Cardiac muscle cell (in vitro differentiated cells and primary cell): ENCODE results near the gene CHKB. TPM values are rescaled to one million over a fixed set of nuclear protein-coding genes. Genes with fewer than 3 reads are reported as not detected.
A peak's percentile ranks its signal among the peaks of the same experiment; 100 is the strongest.

Source experiments
- DNase-seq, 2 donors: peaks; one replicate each; pipeline versions ENCODE4 v3.0.0 to v3.0.0-alpha.2; 2010 to 2017; ENCODE audit warnings: low read depth in 1 of 2, low spot score in 1 of 2
- H3K27ac ChIP-seq: fragments of 200-600 bp; sonication (generic); 2 replicates; pipeline ENCODE4 v1.5.1; 2016
- H3K27me3 ChIP-seq: fragments of 200-600 bp; sonication (generic); 2 replicates; pipeline ENCODE4 v1.6.0; 2016; ENCODE audit warnings: control low read depth
- H3K36me3 ChIP-seq: fragments of 200-600 bp; sonication (generic); 2 replicates; pipeline ENCODE4 v1.5.1; 2016; ENCODE audit warnings: control low read depth
- H3K4me1 ChIP-seq: fragments of 200-600 bp; sonication (generic); 2 replicates; pipeline ENCODE4 v1.8.1; 2017; ENCODE audit warnings: low read depth, mild to moderate bottlenecking, mixed run types
- H3K4me3 ChIP-seq: fragments of 200-600 bp; sonication (generic); 2 replicates; pipeline ENCODE4 v1.5.1; 2016; ENCODE audit warnings: mild to moderate bottlenecking
- H3K9me3 ChIP-seq: fragments of 200-600 bp; sonication (generic); 2 replicates; pipeline ENCODE4 v1.5.1; 2017; ENCODE audit warnings: low read depth, mild to moderate bottlenecking, control low read depth
- CTCF ChIP-seq: IDR thresholded peaks from 2 replicates; pipeline ENCODE4 v1.5.1; 2012; ENCODE audit warnings: low read depth, mild to moderate bottlenecking, low read length
- polyA plus RNA-seq: library from polyadenylated mRNA; unstranded; fragments of >200 nt; fragmentation: Nextera tagmentation; extraction: Ambion mirVana; gene quantifications from 2 replicates; pipeline ENCODE4 v1.2.1, GENCODE V29; 2016
- total RNA-seq: library from RNA; depleted of rRNA; stranded (reverse); fragments of >200 nt; gene quantifications from 2 replicates; pipeline ENCODE4 v1.2.3, GENCODE V29; 2016

The CHKB gene
- total and polyA plus RNA-seq, 2 experiments from 2014 or later = 73.4 to 100 TPM

DNA sequence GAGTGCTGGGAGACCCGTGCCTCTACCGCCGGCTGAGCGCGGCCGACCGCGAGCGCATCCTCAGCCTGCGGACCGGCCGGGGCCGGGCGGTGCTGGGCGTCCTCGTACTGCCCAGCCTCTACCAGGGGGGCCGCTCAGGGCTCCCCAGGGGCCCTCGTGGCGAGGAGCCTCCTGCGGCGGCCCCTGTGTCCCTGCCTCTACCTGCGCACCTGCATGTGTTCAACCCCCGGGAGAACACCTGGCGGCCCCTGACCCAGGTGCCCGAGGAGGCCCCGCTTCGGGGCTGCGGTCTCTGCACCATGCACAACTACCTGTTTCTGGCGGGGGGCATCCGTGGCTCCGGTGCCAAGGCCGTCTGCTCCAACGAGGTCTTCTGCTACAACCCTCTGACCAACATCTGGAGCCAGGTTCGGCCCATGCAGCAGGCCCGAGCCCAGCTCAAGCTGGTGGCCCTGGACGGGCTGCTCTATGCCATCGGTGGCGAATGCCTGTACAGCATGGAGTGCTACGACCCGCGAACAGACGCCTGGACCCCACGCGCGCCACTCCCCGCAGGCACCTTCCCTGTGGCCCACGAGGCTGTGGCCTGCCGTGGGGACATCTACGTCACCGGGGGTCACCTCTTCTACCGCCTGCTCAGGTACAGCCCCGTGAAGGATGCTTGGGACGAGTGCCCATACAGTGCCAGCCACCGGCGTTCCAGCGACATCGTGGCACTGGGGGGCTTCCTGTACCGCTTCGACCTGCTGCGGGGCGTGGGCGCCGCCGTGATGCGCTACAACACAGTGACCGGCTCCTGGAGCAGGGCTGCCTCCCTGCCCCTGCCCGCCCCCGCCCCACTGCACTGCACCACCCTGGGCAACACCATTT, 33.5 kb downstream of the CHKB start:
- no peaks in the 10 kb centered on the region for H3K9me3 ChIP-seq
- DNase-seq = no peak
- H3K4me3 ChIP-seq = no peak overlapping the region
- H3K4me1 ChIP-seq = peaks cover 6% of the 10 kb centered on the region
- no peak overlapping the region for H3K27ac ChIP-seq
- no peaks in the 10 kb centered on the region for H3K36me3 ChIP-seq
- no peaks in the 10 kb centered on the region for H3K27me3 ChIP-seq
- TF ChIP-seq CTCF = no peak

- DNase-seq = no peak
- Histone ChIP-seq H3K27me3 (peaks cover 7% of the 10 kb centered on the region), H3K4me1 (peaks cover 6% of the 10 kb centered on the region), H3K9me3 (no peaks in the 10 kb centered on the region), H3K36me3 (no peaks in the 10 kb centered on the region), H3K4me3 (no peak overlapping the region), H3K27ac (no peak overlapping the region)
- peak; percentile 9 for TF ChIP-seq CTCF
These were observed 34.4 kb downstream of the CHKB start for GRCh38 chr22:50548040-50548920.

DNA sequence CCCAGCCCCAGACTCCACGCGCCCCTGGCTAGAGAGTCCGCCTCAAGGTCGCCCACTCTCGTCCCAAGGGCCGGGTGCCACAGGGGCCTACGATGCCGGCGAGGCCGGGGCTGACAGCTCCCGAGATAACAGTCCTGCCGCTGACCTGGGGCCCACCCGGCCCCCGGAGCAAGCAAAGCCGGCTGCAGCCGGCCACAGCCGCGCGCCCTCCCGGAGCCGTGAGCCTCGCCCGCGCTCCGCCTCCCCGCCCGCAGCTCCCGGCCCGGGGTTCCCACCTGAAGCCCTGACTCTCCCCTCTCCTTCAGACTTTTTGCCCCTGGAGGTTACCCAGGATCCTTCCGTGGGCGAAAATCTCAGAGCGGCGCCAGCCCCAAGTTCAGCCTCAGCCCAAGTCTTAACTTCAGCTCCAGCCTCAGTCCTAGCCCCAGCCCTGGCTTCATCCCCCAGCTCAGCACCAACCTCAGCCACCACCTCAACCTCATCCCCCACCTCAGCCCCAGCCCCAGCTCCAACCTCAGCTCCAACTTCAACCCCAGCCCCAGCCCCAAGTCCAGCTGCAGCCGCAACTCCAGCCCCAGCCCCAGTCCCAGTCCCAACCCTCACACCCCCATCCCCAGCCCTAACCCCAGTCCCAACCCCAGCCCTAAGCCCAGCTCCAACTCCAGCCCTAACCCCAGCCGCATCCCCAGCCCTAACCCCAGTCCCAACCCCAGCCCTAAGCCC, 35.2 kb downstream of the CHKB start:
- no peak for TF ChIP-seq CTCF
- H3K4me3 ChIP-seq = no peak overlapping the region
- no peak overlapping the region for H3K27ac ChIP-seq
- no peaks in the 10 kb centered on the region for H3K36me3 ChIP-seq
- H3K4me1 ChIP-seq = peaks cover 6% of the 10 kb centered on the region
- H3K27me3 ChIP-seq = peaks cover 7% of the 10 kb centered on the region
- no peaks in the 10 kb centered on the region for H3K9me3 ChIP-seq
- DNase-seq = no peak

- H3K27ac ChIP-seq = no peak overlapping the region
- H3K36me3 ChIP-seq = no peaks in the 10 kb centered on the region
- TF ChIP-seq CTCF = no peak
- no peaks in the 10 kb centered on the region for H3K9me3 ChIP-seq
- DNase-seq = no peak
- no peak overlapping the region for H3K4me3 ChIP-seq
- H3K27me3 ChIP-seq = peaks cover 7% of the 10 kb centered on the region
- H3K4me1 ChIP-seq = peaks cover 6% of the 10 kb centered on the region
These were observed 36.1 kb downstream of the CHKB start for GRCh38 chr22:50546326-50547262.
